ENCODE data around the gene GIPC1.

The GIPC1 gene

GRCh38 chr19:14476673-14477401 is 19.1 kb downstream of the GIPC1 start:
- TF ChIP-seq CTCF (IDR thresholded peaks at IDR 0.05) = no peak
- peak in 1 of 2 donors; percentile 73 for DNase-seq
- peaks cover 14 to 47% (median 33%) of the 10 kb centered on the region in 4 donors for H3K4me1 ChIP-seq
- intact Hi-C loops (cut with DNase I; ENCODE audit: low total_unique reads) = loop anchor here (10.0 kb wide), 1 partner anchor 332 kb away; no protein-coding TSS in a partner anchor
- peaks cover 0 to 36% of the 10 kb centered on the region in 2 donors for H3K27me3 ChIP-seq
- H3K36me3 ChIP-seq = peaks cover 25 to 44% (median 37%) of the 10 kb centered on the region in 3 donors
- no peaks in the 10 kb centered on the region for H3K9me3 ChIP-seq
- H3K27ac ChIP-seq = no peak overlapping the region
- H3K4me3 ChIP-seq = no peak overlapping the region

GRCh38 chr19:14476327-14476672 is 19.6 kb downstream of the GIPC1 start:
- peaks cover 0 to 36% of the 10 kb centered on the region in 2 donors for H3K27me3 ChIP-seq
- H3K4me1 ChIP-seq = peaks cover 15 to 50% (median 34%) of the 10 kb centered on the region in 4 donors
- intact Hi-C loops (cut with DNase I; ENCODE audit: low total_unique reads) = loop anchor here (10.0 kb wide), 1 partner anchor 331 kb away; no protein-coding TSS in a partner anchor
- H3K9me3 ChIP-seq = no peaks in the 10 kb centered on the region
- no peak overlapping the region for H3K4me3 ChIP-seq
- TF ChIP-seq CTCF (IDR thresholded peaks at IDR 0.05) = no peak
- no peak overlapping the region for H3K27ac ChIP-seq
- H3K36me3 ChIP-seq = peaks cover 25 to 43% (median 39%) of the 10 kb centered on the region in 3 donors
- DNase-seq = no peak

GRCh38 chr19:14475251-14476073 is 20.5 kb downstream of the GIPC1 start, which contains the start of gene PTGER1:
PTGER1 (minus strand) TSS chr19:14475354; CDS start chr19:14474320, 1,034 bp downstream.
- Histone ChIP-seq H3K9me3 (no peaks in the 10 kb centered on the region), H3K4me1 (peaks cover 15 to 50% (median 34%) of the 10 kb centered on the region in 4 donors), H3K36me3 (peaks cover 28 to 43% (median 42%) of the 10 kb centered on the region in 3 donors), H3K27ac (no peak within 1 kb of the TSS), H3K4me3 (no peak within 1 kb of the TSS), H3K27me3 (peaks cover 0 to 36% of the 10 kb centered on the region in 2 donors)
- no peak for DNase-seq
- intact Hi-C loops (cut with DNase I; ENCODE audit: low total_unique reads) = loop anchor here (10.0 kb wide), 1 partner anchor 331 kb away; no protein-coding TSS in a partner anchor
- TF ChIP-seq CTCF (IDR thresholded peaks at IDR 0.05) = peak in 1 of 2 experiments; percentile 17

GRCh38 chr19:14474827-14475226 is 21.1 kb downstream of the GIPC1 start:
- no peak for DNase-seq
- intact Hi-C loops (cut with DNase I; ENCODE audit: low total_unique reads) = loop anchor here (5.0 to 10.0 kb wide), 4 partner anchors 38 to 330 kb away; partner anchors contain the start of gene DDX39A
- H3K9me3 ChIP-seq = no peaks in the 10 kb centered on the region
- no peak overlapping the region for H3K27ac ChIP-seq
- no peak overlapping the region for H3K4me3 ChIP-seq
- H3K36me3 ChIP-seq = peaks cover 28 to 43% (median 42%) of the 10 kb centered on the region in 3 donors
- peaks cover 0 to 36% of the 10 kb centered on the region in 2 donors for H3K27me3 ChIP-seq
- TF ChIP-seq CTCF (IDR thresholded peaks at IDR 0.05) = no peak
- peaks cover 15 to 50% (median 34%) of the 10 kb centered on the region in 4 donors for H3K4me1 ChIP-seq

- H3K9me3 ChIP-seq = no peaks in the 10 kb centered on the region
- H3K36me3 ChIP-seq = peaks cover 30 to 43% (median 42%) of the 10 kb centered on the region in 3 donors
- H3K27me3 ChIP-seq = peaks cover 0 to 36% of the 10 kb centered on the region in 2 donors
- peaks cover 15 to 50% (median 34%) of the 10 kb centered on the region in 4 donors for H3K4me1 ChIP-seq
- intact Hi-C loops (cut with DNase I; ENCODE audit: low total_unique reads) = loop anchor here (5.0 to 10.0 kb wide), 4 partner anchors 37 to 329 kb away; partner anchors contain the start of gene DDX39A
- peak overlapping the region; percentile 17 to 27 for H3K4me3 ChIP-seq
- DNase-seq = no peak
- no peak for TF ChIP-seq CTCF (IDR thresholded peaks at IDR 0.05)
- H3K27ac ChIP-seq = no peak overlapping the region
These were observed 21.8 kb downstream of the GIPC1 start for GRCh38 chr19:14473978-14474578.
